Stimulated activated CD4-positive, alpha-beta T cell treated with anti-CD3 and anti-CD28 coated beads, Interleukin-15, amount 100 ng/mL, for 24 hours (primary cell): Measurements from ENCODE around the gene APOB.
"Not testable (repeated sequence)": the region's sequence is repeated elsewhere in the genome, so short reads cannot be mapped to it uniquely, and the experiment has no call there.

ENCODE experiments used
- DNase-seq: peaks from one replicate; pipeline ENCODE4 v3.0.0-alpha.2; 2020

APOB gene

DNA sequence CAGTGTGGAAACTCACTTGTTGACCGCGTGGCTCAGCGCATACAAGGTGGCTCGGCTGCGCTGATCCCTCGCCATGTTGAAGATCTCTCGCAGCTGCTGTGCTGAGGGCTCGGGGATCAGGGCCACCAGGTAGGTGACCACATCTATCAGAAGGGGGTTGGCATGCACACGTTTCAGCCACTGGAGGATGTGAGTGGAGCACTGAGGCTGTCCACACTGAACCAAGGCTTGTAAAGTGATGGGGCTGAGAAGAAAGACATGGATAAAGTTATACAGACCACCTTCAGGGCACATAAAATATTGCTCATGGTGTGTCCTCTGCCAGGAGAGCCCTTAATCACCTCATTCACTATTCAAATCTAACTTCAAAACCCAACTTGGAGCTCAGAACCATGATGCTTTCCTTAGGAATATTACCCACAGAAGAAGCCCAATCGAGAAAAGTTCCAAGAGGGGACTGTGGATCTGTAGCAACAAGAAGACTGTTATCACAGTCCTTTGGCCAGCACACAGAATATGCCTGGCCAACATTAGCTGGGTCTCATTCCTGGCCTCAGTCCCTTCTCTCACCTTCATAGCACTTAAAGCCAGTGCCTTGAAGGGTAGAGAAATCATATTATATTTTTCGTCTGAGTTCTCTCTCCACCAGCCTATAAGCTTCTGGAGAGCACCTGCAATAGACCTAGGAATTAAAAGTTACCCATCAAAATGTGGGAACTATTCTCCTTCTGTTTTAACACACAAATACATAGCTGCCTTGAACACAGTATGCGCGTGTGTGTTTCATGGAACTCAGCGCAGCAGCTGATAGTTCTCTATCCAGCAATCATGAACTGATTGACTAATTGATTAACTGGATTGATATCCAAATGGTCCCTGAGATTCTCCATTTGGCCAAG, 11.3 kb downstream of the APOB start:
- no peak for DNase-seq

DNA sequence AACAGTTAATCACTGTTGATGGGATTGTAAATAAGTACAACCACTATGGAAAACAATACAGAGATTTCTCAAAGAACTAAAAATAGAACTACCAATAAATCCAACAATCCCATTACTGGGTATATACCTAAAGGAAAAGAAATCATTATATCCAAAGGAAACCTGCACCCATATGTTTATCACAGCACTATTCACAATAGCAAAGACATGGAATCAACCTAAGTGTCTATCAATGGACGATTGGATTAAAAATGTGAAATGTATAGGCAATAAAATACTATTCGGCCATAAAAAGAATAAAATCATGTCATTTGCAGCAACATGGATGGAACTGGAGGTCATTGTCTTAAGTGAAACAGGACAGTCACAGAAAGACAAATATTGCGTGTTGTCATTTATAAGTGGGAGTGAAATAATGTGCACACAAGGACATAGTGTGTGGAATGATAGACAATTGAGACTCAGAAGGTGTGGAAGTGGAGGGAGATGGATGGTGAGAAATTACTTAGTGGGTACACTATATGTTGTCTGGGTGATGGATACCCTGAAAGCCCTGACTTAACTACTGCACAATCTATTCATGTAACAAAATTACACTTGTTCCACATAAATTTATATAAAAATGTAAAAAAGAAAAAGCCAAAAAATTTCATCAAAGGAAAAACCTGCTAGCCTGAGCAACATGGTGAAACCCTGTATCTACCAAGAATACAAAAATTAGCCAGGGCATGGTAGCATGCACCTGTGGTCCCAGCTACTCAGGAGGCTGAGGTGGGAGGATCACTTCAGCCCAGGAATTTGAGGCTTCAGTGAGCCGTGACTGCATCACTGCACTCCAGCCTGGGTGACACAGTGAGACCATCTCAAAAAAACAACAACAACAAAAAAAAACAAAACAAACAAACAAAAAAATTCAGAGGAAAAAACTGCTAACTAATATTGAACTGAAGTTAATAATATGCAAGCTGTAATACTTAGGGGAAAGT, 12.6 kb downstream of the APOB start:
- no peak for DNase-seq

DNA sequence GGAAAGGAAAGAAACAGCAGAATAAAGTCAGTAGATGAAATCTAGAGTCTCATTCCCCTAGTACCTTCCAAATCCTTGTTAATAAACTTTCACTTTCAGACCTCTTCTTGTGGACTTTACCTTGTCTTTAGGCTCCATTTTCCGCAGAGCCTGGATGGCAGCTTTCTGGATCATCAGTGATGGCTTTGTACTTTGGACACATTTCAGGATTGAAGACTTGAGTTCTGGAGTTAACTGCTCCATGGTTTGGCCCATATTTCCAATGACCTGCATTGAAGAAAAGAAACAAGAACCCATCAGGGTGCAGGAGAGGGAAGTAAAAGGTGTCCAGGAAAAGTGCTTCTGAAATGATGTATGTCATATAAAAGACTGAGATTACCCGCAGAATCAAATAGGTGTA, 14.4 kb downstream of the APOB start:
- no peak for DNase-seq

DNA sequence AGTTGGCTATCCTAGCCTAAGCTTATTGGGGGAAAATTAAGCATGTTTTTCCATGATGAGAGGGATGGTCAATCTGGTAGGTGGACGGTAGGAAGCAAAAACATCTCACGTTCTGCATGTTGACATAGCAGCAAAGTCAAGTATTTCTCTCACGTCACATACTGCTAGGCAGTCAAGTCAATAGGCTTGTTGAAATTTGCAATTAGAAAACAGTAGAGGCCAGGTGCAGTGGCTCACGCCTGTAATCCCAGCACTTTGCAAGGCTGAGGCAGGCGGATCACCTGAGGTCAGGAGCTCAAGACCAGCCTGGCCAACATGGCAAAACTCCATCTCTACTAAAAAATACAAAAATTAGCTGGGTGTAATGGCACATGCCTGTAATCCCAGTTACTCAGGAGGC, 14.9 kb downstream of the APOB start:
- not testable (repeated sequence) for DNase-seq

DNA sequence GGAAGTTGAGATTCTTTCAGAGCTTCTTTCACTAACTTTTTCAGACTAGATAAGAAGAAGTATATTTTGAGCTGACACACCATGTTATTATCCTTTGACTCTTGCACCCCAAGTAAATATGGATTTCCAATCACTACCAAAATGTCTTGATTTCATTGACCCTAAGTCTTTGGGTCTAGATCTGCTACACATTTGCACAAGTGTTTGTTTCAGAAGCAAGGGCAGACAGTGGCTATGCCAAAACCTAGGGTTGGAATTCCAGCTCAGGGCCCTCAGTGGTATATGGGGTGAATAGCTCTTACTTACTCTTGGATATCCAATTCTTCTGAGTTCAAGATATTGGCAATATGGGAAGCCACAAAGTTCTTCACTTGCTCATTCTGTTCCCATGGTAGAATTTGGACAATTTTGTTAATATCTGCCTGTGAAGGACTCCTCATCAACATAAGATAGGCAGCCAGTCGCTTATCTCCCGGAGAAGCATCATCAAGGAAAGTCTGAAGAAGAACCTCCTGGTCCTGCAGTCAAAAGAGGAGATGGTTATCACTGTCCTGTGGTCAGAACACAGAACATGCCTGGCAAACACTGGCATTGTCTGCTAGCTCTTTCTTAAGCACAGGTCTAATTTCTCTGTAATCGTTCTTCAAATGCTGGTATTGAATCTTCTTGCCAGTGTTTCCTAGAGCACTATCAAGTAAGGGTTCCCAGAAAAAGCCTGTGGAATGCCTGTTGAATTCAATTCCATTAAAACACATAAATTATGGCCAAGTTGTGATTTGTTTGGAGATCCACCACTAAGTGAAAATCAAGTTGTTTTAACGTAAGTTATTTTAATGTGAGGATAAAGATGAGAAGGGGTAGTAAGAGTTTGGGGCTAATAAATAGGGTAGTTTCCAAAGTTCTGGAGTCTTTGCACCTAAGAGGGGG, 15.6 kb downstream of the APOB start:
- DNase-seq, result no peak

DNA sequence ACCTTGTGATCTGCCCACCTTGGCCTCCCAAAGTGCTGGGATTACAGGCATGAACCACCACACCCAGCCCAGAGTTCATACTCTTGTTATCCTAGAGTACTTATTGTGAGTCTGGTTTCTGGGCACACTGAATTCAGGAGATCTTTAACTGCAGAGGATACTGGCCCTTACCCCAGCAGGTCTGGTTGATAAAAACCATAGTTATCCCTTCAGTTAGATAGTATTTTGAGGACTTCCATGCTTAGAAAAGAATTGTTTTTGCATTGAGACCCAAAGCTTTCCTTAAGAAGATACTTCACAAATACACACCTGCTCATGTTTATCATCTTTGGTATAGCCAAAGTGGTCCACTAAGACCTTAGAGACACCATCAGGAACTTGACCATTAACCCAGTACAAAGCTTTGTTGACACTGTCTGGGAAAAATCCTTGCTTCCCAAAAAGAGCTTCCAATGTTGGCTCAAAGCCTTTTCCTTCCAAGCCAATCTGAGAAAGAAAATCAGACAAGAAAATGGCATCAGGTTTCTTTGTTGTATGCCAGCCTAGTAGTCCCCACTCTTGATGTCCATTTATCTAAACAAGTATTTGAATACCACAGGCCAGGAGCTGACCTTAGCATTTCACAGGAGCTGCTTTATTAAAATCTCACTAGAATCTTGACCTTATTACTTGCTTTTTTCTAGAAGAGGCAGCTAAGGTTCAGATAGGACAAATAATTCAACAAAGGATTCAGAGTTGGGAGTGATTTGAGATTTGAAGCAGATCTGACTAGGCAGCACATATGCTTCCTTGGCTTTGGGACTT, 17.2 kb downstream of the APOB start:
- no peak for DNase-seq

DNA sequence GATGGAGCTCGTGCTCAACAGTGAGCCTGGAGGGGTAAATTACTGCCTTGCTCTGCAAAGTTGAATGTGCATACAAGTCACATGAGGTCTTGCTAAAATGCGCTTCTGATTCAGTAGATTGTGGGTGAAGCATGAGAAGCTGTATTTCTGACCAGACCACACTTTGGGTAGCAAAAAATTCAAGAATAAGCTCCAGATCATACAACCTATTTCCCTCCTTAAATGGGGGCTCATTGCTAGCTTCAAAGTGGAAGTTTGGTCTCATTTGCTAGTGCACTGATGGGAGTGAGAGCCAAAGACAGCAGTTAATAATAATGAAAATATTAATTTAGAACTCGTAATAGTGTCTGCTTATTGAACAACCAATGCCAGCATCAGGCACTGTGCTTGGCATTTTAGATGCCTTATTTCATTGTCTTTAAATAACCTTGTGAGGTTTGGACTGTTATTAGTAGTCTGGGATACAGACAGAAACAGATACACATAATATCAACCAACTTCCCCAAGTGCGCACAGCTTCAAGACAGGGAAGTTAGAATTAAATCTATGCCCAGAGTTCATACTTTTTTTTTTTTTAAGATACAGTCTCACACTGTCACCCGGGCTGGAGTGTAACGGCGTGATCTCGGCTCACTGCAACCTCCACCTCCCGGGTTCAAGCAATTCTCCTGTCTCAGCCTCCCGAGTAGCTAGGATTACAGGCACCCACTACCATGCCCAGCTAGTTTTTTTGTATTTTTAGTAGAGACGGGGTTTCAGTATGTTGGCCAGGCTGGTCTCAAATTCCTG, 18.0 kb downstream of the APOB start:
- DNase-seq, result no peak

DNA sequence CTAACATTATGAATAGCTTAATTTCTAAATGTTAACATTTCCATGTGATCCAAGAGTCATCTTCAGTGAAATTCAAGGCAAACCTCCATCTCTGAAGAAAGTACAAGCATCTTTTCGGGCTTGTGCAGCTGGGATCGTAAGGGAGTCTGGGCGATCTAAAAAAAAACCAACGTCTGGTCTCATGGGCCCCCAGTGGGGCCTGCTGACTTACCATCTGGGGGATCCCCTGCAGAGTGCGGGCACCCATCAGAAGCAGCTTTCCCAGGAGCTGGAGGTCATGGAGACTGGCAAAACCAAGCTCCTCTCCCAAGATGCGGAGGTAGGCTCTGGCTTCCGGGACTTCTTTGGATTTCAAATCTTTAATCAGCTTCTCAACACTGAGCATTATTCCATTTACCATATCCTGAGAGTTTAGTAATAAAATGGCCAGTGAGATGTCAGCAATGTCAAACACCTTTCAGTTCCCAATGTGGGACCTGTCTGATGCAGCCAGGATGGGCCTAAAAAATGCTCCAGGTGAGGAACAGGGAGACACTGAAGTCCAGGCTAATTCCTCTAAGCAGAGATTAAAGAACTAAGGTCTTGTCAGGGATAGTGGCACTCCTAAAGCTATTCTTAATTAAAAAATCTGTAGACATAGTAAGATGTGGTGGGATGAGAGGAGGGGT, 19.0 kb downstream of the APOB start:
- no peak for DNase-seq

DNA sequence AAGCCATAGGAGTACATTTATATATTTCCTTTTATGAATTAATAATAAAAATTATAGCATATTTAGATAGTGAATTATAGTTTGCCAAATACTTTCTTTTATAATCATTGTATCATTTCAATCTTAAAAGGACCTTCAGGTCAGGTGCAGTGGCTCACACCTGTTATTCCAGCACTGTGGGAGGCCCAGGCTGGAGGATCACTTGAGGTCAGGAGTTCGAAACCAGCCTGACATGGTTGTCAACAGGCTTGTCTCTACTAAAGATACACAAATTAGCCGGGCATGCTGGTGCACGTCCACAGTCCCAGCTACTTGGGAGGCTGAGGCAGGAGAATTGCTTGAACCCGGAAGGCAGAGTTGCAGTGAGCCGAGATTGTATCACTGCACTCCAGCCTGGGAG, 19.7 kb downstream of the APOB start:
- DNase-seq, result no peak

DNA sequence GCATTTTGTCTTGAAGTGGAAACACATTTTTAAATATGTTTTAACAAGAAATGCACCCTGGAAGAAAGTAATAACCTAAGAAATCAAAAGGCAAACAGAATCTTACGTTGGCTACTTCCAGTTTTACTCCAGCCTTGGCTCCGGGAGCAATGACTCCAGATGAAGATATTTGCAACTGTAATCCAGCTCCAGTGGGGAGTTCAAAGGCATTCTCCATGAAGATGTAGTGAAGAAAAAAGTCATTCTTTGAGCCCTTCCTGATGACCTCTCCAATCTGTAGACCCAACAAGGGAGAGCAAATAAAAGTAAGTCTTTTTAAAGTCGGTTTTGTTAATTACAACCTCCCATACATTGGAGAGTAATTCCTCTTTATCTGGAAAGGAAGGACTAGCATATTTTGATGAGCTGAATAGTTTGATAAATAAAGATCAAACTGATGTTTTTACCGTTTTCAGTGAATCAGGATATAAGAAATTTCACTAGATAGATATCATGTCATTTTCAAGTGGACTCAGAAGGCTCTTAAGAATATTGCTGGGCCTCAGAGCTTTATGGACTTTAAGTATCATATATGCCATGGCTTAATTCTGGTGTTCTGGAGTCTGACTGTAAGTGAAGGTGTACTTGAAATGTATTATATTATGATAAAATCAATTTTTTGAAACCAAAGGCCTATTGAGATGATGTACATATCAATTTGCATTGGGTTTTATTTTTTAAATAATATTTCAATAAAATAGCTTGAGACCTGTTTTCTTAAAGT, 20.3 kb downstream of the APOB start:
- no peak for DNase-seq

DNA sequence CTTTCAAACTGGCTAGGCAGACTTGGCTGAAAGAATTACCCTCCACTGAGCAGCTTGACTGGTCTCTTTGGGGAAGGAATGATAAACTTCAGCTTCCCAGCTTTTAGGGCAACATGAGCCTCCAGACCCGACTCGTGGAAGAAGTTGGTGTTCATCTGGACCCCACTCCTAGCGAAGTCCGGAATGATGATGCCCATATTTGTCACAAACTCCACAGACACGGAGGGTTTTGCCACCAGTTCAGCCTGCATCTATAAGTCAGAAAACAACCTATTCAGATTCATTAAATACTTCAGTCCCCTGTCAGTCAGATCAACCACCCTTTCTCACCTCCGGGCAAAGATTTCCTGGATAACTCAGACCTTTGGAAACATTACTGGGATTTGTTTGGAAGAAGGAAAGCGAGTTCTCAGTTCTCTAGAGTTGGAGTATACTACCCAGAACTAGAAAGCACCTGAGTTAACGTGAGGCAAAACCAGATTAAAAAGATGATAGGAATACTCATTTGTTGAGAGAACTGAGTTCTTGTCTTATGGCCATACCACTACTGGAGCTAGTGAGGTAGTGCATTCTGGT, 21.0 kb downstream of the APOB start:
- DNase-seq, result no peak

DNA sequence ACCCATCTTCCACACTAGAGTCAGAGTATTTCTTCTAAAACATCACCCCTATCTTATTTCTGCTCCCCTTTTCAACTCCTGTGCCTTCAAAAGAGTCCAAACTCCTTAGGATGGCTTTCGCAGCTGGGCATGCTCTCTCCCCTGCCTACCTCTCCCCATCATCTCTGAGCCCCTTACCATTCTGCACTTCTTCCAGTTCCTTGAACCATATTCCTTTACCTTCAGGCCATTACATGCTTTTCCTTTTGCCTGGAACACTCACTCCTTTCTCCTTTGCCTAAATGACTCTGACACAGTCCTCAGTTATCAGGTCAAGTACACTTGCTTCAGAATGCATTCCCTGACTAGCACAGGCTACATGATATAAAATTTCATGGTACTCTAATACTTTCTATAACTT, 22.4 kb downstream of the APOB start:
- no peak for DNase-seq

DNA sequence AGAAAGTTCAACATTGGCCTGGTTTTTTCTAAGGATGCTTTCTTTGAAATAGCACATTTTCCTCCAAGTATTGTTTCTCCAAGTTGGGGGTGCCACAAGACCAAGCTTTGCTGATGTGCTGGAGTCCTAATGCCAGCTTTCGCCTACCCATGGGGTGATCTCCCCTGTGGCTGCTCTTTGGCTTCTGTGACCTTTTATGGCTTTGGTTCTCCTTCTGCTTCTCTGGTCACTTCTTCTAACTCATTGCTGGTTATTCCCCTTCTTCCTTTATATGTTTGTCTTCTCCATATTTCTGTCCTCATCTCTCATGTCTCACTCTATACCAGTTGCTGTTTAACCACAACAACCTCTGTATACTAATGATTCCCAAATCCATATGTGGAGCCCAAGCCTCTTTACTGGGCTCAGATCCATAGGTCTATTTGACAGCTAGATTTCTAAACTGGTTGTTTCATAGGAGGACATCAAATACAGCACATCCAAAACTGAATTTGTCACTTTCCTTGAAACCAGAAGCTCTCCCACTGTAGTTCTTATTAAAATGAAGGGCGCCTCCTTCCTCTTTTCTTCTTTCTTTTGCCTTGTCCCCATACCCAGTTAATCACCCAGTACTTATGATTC, 23.1 kb downstream of the APOB start:
- no peak for DNase-seq

DNA sequence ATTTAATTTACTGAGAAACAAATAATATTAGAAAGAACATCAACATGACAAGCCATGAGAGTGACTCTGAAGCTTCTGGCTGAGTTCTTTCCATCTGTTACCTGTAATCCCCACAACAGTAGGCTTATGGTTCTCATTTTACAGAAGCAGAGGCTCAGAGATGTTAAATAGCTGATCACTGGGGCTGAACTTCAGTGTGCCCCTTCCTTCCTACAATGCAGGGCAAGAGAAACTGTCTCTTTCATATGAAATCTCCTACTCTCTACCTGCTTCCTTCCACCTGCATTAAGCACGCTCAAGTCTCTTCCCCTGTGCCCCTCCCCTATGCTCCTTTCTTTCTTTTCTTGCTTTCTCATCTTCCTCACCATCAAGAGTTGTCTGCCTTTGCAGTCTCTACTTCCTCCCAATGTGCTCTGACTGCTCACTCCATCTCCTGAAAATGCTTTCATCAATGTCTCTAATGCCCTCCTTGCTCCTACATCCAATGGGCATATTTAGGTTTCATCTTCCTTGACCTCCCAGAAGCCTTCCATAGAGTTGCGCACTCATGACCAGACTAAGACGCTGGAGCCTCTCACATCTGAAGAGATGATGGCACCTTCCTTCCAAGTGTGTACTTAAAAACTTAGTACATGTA, 23.7 kb downstream of the APOB start:
- no peak for DNase-seq

DNA sequence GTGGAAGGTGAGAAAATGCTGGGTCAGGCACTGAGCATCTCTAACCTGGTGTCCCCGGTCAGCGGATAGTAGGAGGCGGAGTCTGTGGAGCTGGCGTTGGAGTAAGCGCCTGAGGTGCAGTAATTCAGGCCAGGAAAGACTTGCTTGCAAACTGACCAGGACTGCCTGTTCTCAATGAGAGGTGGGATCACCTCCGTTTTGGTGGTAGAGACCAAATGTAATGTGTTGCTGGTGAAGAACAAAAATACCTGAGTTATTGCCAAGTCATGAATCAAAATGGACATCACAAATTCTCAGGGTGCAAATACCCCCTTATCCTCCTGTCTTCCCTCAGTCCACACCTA, 24.2 kb downstream of the APOB start:
- DNase-seq, result no peak

DNA sequence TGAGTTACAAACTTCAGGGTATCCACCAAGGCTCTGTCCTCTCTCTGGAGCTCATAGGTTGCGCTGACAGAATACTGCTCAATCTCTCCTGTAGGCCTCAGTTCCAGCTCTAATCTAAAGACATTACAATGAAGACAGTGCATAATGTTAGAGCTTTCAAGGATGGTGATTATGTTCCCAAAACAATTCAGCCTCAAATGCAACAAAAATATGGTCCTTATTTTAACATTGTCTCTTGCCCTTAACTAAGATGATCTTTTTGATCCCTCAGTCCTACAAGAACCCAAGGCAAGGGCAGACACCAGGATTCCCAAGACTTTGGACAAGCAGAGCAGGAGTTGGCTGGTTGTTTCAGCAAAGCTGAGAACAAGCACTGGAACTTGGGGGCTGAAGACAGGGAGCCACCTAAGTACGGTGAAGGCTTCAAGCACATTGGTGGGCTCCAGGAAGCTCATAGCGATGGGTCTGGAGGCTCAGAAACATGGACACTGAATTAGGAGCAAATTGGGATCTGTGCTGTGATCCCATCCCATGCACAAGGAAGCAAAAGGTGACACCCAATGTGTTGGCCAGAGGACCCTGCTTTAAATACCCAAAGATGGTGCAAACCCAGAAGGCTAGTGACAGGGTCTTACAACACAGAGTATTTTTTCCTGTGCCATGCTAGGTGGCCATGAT, 24.7 kb downstream of the APOB start:
- DNase-seq, result no peak

DNA sequence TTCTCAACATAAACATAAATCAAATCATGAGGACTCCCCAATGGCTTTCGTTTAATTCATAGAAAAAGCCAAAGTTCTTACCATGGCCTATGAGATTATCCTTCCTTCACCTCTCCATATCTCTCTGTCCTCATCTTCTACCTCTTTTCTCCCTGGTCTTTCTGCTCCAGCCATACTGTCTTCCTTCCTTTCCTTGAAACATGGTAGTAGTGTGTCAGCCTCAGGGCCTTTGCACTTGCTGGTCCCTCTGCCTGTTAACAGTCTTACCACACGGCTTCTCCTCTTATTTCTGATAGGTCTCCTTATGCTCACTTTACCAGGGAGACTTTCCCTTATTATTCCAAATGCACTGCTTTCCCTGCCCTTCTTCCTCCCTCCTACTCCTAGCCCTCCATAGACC, 25.6 kb downstream of the APOB start:
- DNase-seq, result no peak
